ENCODE results near the gene ANLN.
"Not testable (repeated sequence)": the region's sequence is repeated elsewhere in the genome, so short reads cannot be mapped to it uniquely, and the experiment has no call there.

Gene ANLN

GRCh38 chr7:36497176-36497575 is 107.5 kb downstream of the ANLN start:
- H3K27ac Mint-ChIP-seq; H3K4me3 Mint-ChIP-seq; H3K4me1 Mint-ChIP-seq (ENCODE audit: low read depth); DNase-seq (ENCODE audit: low spot score); H3K27me3 Mint-ChIP-seq (ENCODE audit: low read depth); H3K9me3 Mint-ChIP-seq; H3K36me3 Mint-ChIP-seq (ENCODE audit: low read depth): not testable (repeated sequence)

- Mint-ChIP-seq H3K4me1 (ENCODE audit: low read depth) (no peaks in the 10 kb centered on the region), H3K9me3 (no peaks in the 10 kb centered on the region), H3K27ac (no peak overlapping the region), H3K27me3 (ENCODE audit: low read depth) (peaks cover 6% of the 10 kb centered on the region), H3K36me3 (ENCODE audit: low read depth) (no peaks in the 10 kb centered on the region), H3K4me3 (no peak overlapping the region)
- DNase-seq (ENCODE audit: low spot score), result no peak
Observed at GRCh38 chr7:36497775-36498174, 108.1 kb downstream of the ANLN start.

Measured in T-helper 2 cell treated with Interferon-gamma antibody and Interleukin-4, amounts not matched to agents 5 μg/mL and 100 μg/mL, for 36 hours (primary cell).